ENCODE results near the gene DKK2. TPM values are rescaled to one million over a fixed set of nuclear protein-coding genes. Genes with fewer than 3 reads are reported as not detected.
"Not testable (repeated sequence)": the region's sequence is repeated elsewhere in the genome, so short reads cannot be mapped to it uniquely, and the experiment has no call there.

DKK2 gene
- polyA plus RNA-seq, 5 donors: 2.4 to 3.8 (median 3.1) TPM

DNA sequence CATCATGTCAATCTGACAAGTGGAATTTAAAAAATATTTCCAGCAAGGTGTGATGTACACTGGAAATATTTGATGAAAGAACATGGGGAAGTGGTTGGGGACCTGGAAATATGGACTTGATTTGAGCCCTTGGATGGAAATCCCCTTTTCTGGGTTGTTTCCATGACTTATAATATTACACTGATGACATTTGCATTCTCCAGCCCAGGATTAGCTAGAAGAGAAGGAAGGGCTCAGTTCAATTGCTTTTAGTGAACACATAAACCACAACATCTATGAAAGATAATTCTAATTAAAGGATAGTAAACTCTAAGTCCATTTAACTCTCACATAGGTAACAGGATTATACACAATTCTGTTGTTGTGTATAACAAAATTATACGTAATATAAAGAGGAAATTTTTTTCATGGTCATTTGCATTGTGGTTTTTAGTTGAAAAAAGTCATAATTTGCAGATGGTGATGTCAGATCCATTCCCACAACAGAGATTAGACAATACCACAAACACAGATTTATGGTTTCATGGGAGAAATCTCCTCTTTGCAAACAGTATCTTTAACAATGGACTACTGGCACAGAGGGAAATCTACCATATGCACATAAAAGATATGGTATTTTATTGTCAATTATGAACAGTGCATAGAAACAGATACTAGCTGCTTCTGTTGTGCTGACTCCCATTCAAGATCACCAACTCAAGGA is 126.5 kb downstream of the DKK2 start:
- DNase-seq: no peak

- not testable (repeated sequence) for DNase-seq
Observed at GRCh38 chr4:106908049-106908448, 128.1 kb downstream of the DKK2 start.

DNA sequence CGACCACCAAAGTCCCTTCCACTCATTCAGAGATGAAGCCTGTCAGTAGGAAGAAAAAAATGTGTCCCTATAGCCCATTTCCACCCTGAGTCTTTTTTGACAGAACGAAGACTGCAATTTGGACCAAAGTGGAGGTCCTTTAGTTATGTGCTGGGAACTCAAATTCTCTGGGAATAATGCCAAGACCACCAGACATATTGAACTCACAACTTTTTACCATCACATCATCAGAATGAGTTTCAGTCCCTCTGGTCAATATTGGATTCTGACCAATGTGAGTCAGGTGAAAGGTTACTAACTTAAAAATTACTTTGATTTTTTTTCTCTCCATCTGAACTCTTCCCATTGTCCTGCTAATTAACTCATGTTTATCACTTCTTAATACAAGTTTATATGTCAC is 128.9 kb downstream of the DKK2 start:
- DNase-seq: no peak

DNA sequence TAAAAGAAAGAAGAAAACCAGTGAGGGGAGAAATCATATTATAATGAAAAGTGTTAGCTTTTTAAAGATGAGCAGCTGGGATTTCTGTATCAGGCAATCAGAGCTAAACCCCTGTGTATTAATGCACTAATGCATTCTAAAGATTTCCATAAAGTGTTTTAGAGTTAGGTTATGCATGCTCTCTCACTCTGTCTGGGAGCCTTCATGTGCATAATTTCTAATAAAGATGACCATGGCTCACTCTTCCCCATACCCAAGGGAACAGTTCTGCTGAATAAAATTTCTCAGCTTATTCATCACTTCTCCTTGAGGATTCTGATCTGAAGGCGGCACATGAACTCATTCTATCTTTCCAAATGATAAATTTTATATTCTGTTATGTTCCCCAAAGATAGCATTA is 129.4 kb downstream of the DKK2 start:
- DNase-seq: no peak

- DNase-seq: no peak
Observed at GRCh38 chr4:106898621-106899230, 137.4 kb downstream of the DKK2 start.

DNA sequence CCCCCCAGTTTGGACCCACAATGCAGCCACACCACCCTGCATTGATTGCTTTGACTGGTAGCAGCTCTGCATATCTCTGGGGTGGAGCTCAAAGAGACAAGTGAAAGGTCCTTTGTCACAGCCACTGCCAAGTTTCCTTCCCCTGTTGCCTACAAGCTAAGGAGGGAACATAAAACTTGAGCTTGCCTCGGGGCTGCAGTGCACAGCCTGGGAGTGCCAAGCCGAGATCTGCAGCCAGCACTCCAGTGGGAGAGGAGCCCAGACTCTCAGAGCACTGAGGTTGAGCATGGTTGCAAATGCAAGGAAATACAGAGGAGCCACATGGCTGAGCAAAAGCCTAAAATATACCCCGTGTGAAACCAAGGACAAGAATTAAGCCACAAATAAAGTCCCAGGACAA is 142.2 kb downstream of the DKK2 start:
- DNase-seq: no peak

GRCh38 chr4:106893395-106893881 is 142.7 kb downstream of the DKK2 start:
- no peak for DNase-seq

DNA sequence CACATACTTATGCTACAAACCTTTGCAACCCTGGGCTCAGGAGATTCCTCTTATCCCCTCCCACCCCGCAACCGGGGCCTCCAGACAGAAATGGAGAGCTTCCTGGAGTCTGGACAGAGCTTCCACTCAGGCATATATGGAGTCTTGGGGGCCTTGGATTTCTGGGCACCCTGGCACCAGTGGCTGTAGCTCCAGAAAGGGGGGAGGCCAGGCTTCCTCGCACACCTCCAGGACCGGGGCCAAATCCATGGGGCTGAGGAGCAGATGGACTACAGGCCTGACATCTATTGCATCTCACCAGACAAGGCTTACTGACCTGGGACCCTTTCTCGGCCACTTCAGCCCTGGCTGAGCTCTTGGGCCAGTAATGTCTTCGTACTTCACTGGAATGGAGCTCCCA is 143.3 kb downstream of the DKK2 start:
- DNase-seq: no peak

GRCh38 chr4:106875340-106875739 is 160.8 kb downstream of the DKK2 start:
- no peak for DNase-seq
